WTC11 (cell line): ENCODE data around the gene LZTS2. TPM values are rescaled to one million over a fixed set of nuclear protein-coding genes. Genes with fewer than 3 reads are reported as not detected.

ENCODE experiments used
- ATAC-seq: fragments of 200-7000 bp; cut with Tn5 transposase; 2 replicates; pipeline ENCODE4 v1.10.0; 2021; ENCODE audit warnings: mild to moderate bottlenecking, moderate library complexity
- CTCF ChIA-PET: fragments of 300-600 bp; sonication (Branson Sonifier 250); formaldehyde crosslinking; loops from one replicate; lab custom pipeline; 2021; ENCODE audit warnings: antibody characterized with exemption; lab: Charles Lee
- POLR2A ChIA-PET: fragments of 350-600 bp; sonication (Branson Sonifier 250); formaldehyde crosslinking; loops from one replicate; lab custom pipeline; 2021; ENCODE audit warnings: antibody characterized with exemption; lab: Charles Lee
- DNase-seq: peaks from one replicate; pipeline ENCODE4 v3.0.0; 2021; ENCODE audit warnings: low spot score
- H3K27ac Mint-ChIP-seq: 2 replicates; pipeline ENCODE4 v1.8.0; 2021; ENCODE audit warnings: mixed read lengths
- H3K27me3 Mint-ChIP-seq: 2 replicates; pipeline ENCODE4 v1.8.0; 2021; ENCODE audit warnings: low read depth, mild to moderate bottlenecking, moderate library complexity, mixed read lengths
- H3K36me3 Mint-ChIP-seq: 2 replicates; pipeline ENCODE4 v1.8.0; 2021; ENCODE audit warnings: mixed read lengths
- H3K4me1 Mint-ChIP-seq: 2 replicates; pipeline ENCODE4 v1.8.0; 2022; ENCODE audit warnings: mixed read lengths
- H3K4me3 Mint-ChIP-seq: 2 replicates; pipeline ENCODE4 v1.8.0; 2021; ENCODE audit warnings: mild to moderate bottlenecking, moderate library complexity, mixed read lengths
- H3K9me3 Mint-ChIP-seq: 2 replicates; pipeline ENCODE4 v1.8.0; 2021; ENCODE audit warnings: mixed read lengths
- ATF2 ChIP-seq: sonication (generic); formaldehyde crosslinking; IDR thresholded peaks from 2 replicates; pipeline ENCODE4 v1.8.1; 2022; ENCODE audit warnings: low read depth, missing genetic modification reagents, borderline replicate concordance
- CDX4 ChIP-seq: fragments of 250-450 bp; sonication (Bioruptor Pico); IDR thresholded peaks from 2 replicates; pipeline ENCODE4 v1.9.0; 2021; ENCODE audit warnings: moderate library complexity, mild to moderate bottlenecking, inconsistent platforms, borderline replicate concordance
- CREM ChIP-seq: sonication (generic); formaldehyde crosslinking; IDR thresholded peaks from 2 replicates; pipeline ENCODE4 v1.8.1; 2022; ENCODE audit warnings: mild to moderate bottlenecking, missing genetic modification reagents, moderate library complexity
- ERG ChIP-seq: fragments of 250-450 bp; sonication (Bioruptor Pico); IDR thresholded peaks from 2 replicates; pipeline ENCODE4 v1.8.0; 2021; ENCODE audit warnings: mild to moderate bottlenecking
- FOXJ3 ChIP-seq: sonication (generic); formaldehyde crosslinking; IDR thresholded peaks from 2 replicates; pipeline ENCODE4 v1.9.0; 2021; ENCODE audit warnings: missing genetic modification reagents, mild to moderate bottlenecking, borderline replicate concordance
- GRHL2 ChIP-seq: fragments of 250-450 bp; sonication (Bioruptor Pico); IDR thresholded peaks from 2 replicates; pipeline ENCODE4 v1.8.0; 2022; ENCODE audit warnings: mild to moderate bottlenecking, moderate library complexity; ENCODE audit not compliant: insufficient replicate concordance, severe bottlenecking
- MAX ChIP-seq: sonication (generic); formaldehyde crosslinking; IDR thresholded peaks from 2 replicates; pipeline ENCODE4 v1.8.0; 2022; ENCODE audit warnings: mild to moderate bottlenecking, missing genetic modification reagents
- MYBL2 ChIP-seq: sonication (generic); formaldehyde crosslinking; IDR thresholded peaks from 2 replicates; pipeline ENCODE4 v1.8.1; 2023; ENCODE audit warnings: mild to moderate bottlenecking, moderate library complexity, missing genetic modification reagents
- NFATC4 ChIP-seq: fragments of 250-450 bp; sonication (Bioruptor Pico); IDR thresholded peaks from 2 replicates; pipeline ENCODE4 v1.9.0; 2021; ENCODE audit warnings: mild to moderate bottlenecking
- NR2C2 ChIP-seq: sonication (generic); formaldehyde crosslinking; IDR thresholded peaks from 2 replicates; pipeline ENCODE4 v1.8.0; 2022; ENCODE audit warnings: mild to moderate bottlenecking, missing genetic modification reagents
- OVOL2 ChIP-seq: fragments of 250-450 bp; sonication (Bioruptor Pico); IDR thresholded peaks from 2 replicates; pipeline ENCODE4 v1.9.0; 2021; ENCODE audit warnings: mild to moderate bottlenecking, borderline replicate concordance
- PRDM15 ChIP-seq: sonication (generic); formaldehyde crosslinking; IDR thresholded peaks from 2 replicates; pipeline ENCODE4 v1.8.0; 2022; ENCODE audit warnings: missing genetic modification reagents
- ZBTB21 ChIP-seq: sonication (generic); formaldehyde crosslinking; IDR thresholded peaks from 2 replicates; pipeline ENCODE4 v1.8.1; 2023; ENCODE audit warnings: mild to moderate bottlenecking, missing genetic modification reagents, borderline replicate concordance
- ZNF121 ChIP-seq: sonication (generic); formaldehyde crosslinking; IDR thresholded peaks from 2 replicates; pipeline ENCODE4 v1.8.0; 2023; ENCODE audit warnings: missing genetic modification reagents
- ZNF512 ChIP-seq: sonication (generic); formaldehyde crosslinking; IDR thresholded peaks from 2 replicates; pipeline ENCODE4 v1.8.1; 2022; ENCODE audit warnings: missing genetic modification reagents, borderline replicate concordance
- ZNF671 ChIP-seq: fragments of 250-450 bp; sonication (Bioruptor Pico); IDR thresholded peaks from 2 replicates; pipeline ENCODE4 v1.8.0; 2021; ENCODE audit warnings: mild to moderate bottlenecking
- total RNA-seq: library from RNA; stranded (reverse); gene quantifications from 3 replicates; pipeline ENCODE4 v1.2.3, GENCODE V29; 2021

The LZTS2 gene
- total RNA-seq, 1 experiment from 2014 or later: 84.6 TPM

- no peak for TF ChIP-seq NFATC4
- 0 out of 2 replicates have a peak, but pooled peaks have one; percentile 15 for TF ChIP-seq ZNF121 (CRISPR knock-in tag)
- 0 out of 2 replicates have a peak, but pooled peaks have one; percentile 20 for TF ChIP-seq MAX (CRISPR knock-in tag)
- TF ChIP-seq ZNF512 (CRISPR knock-in tag): 0 out of 2 replicates have a peak, but pooled peaks have one; percentile 49
- CTCF ChIA-PET: interaction anchor here (0.5 to 10.4 kb wide), 19 partner anchors 8 to 245 kb away, joined by 3 to 405 read pairs (median 5); partner anchors contain the start of genes KAZALD1, LZTS2, PDZD7 and SFXN3
- ATAC-seq (peak; percentile 11), DNase-seq (peak; percentile 59)
- no peak overlapping the region for H3K27ac Mint-ChIP-seq
- H3K9me3 Mint-ChIP-seq: no peaks in the 10 kb centered on the region
- POLR2A ChIA-PET: interaction anchor here (0.6 to 1.4 kb wide), 6 partner anchors 11 to 362 kb away, joined by 3 to 4 read pairs (median 3); no protein-coding TSS in a partner anchor
- H3K27me3 Mint-ChIP-seq: peaks cover 83% of the 10 kb centered on the region
- H3K4me1 Mint-ChIP-seq: peaks cover 56% of the 10 kb centered on the region
- peak overlapping the region; percentile 73 for H3K4me3 Mint-ChIP-seq
- no peaks in the 10 kb centered on the region for H3K36me3 Mint-ChIP-seq
These were observed 47.0 kb downstream of the LZTS2 start for GRCh38 chr10:101046332-101047238.

- no peak overlapping the region for H3K27ac Mint-ChIP-seq
- no peaks in the 10 kb centered on the region for H3K36me3 Mint-ChIP-seq
- CTCF ChIA-PET: interaction anchor here (0.6 to 10.4 kb wide), 21 partner anchors 8 to 245 kb away, joined by 3 to 405 read pairs (median 4); partner anchors contain the start of genes KAZALD1, LZTS2, PDZD7 and SFXN3
- H3K9me3 Mint-ChIP-seq: no peaks in the 10 kb centered on the region
- peaks cover 88% of the 10 kb centered on the region for H3K27me3 Mint-ChIP-seq
- DNase-seq (no peak), ATAC-seq (no peak)
- H3K4me3 Mint-ChIP-seq: peak overlapping the region; percentile 73
- peaks cover 50% of the 10 kb centered on the region for H3K4me1 Mint-ChIP-seq
- POLR2A ChIA-PET: interaction anchor here (0.6 to 1.4 kb wide), 4 partner anchors 11 to 363 kb away, joined by 3 to 4 read pairs (median 3); no protein-coding TSS in a partner anchor
- TF ChIP-seq OVOL2 (CRISPR knock-in tag) (no peak), GRHL2 (CRISPR knock-in tag) (no peak), CREM (CRISPR knock-in tag) (no peak), FOXJ3 (CRISPR knock-in tag) (no peak), ZNF671 (no peak)
These were observed 47.7 kb downstream of the LZTS2 start for GRCh38 chr10:101047268-101047667.

- no peaks in the 10 kb centered on the region for H3K9me3 Mint-ChIP-seq
- peaks cover 88% of the 10 kb centered on the region for H3K27me3 Mint-ChIP-seq
- no peak overlapping the region for H3K27ac Mint-ChIP-seq
- H3K36me3 Mint-ChIP-seq: no peaks in the 10 kb centered on the region
- DNase-seq: peak; percentile 76
- POLR2A ChIA-PET: interaction anchor here (1.4 kb wide), 1 partner anchor 10 kb away, joined by 3 read pairs; no protein-coding TSS in a partner anchor
- H3K4me1 Mint-ChIP-seq: peaks cover 47% of the 10 kb centered on the region
- peak overlapping the region; percentile 73 for H3K4me3 Mint-ChIP-seq
- ATAC-seq: peak; percentile 44
- CTCF ChIA-PET: interaction anchor here (0.6 to 10.4 kb wide), 15 partner anchors 9 to 244 kb away, joined by 3 to 405 read pairs (median 35); partner anchors contain the start of genes KAZALD1, PDZD7 and SFXN3
- TF ChIP-seq ERG (CRISPR knock-in tag) (no peak), ATF2 (CRISPR knock-in tag) (no peak), OVOL2 (CRISPR knock-in tag) (no peak), NR2C2 (CRISPR knock-in tag) (no peak), ZBTB21 (CRISPR knock-in tag) (no peak), MYBL2 (CRISPR knock-in tag) (no peak), CDX4 (CRISPR knock-in tag) (no peak), PRDM15 (CRISPR knock-in tag) (0 out of 2 replicates have a peak, but pooled peaks have one; percentile 40)
These were observed 48.6 kb downstream of the LZTS2 start for GRCh38 chr10:101047961-101048892.
